Colonic mucosa (tissue), 4 donors: ENCODE data around the gene IQCE. TPM values are rescaled to one million over a fixed set of nuclear protein-coding genes. Genes with fewer than 3 reads are reported as not detected.
A peak's percentile ranks its signal among the peaks of the same experiment; 100 is the strongest.

Experiments
- DNase-seq: peaks from one replicate; pipeline ENCODE4 v3.0.0-alpha.2; 2020
- H3K27ac ChIP-seq: fragments of 200-600 bp; one replicate; pipeline ENCODE4 v1.8.0; 2021
- H3K27me3 ChIP-seq: fragments of 200-600 bp; one replicate; pipeline ENCODE4 v1.8.0; 2021
- H3K36me3 ChIP-seq: fragments of 200-600 bp; one replicate; pipeline ENCODE4 v1.8.0; 2021
- H3K4me1 ChIP-seq: fragments of 200-600 bp; one replicate; pipeline ENCODE4 v1.8.0; 2021; ENCODE audit warnings: mild to moderate bottlenecking
- H3K4me3 ChIP-seq: fragments of 200-600 bp; one replicate; pipeline ENCODE4 v1.8.0; 2021
- H3K9ac ChIP-seq, 2 donors: one replicate each; pipeline ENCODE4 v1.7.0; 2013; ENCODE audit warnings: control low read depth in 2 of 2, low read depth in 2 of 2, low read length in 2 of 2
- H3K9me3 ChIP-seq: fragments of 200-600 bp; one replicate; pipeline ENCODE4 v1.8.0; 2021
- intact Hi-C: fragments of 100-400 bp; cut with DNase I; formaldehyde crosslinking; loops from one replicate; pipeline ENCODE4 v1.14.1; 2022
- total RNA-seq, 2 donors: library from RNA; stranded (reverse); fragmentation: NEBNext Ultra II Directional in 1 of 2; extraction: Animal tissue kit (Norgen Biotek cat#: 25700) in 1 of 2; gene quantifications; one replicate each; pipeline ENCODE4 v1.2.1, GENCODE V29; 2021
- TF ChIP-seq, protein P1 (sequence below): fragments of 200-600 bp; IDR thresholded peaks from one replicate; pipeline ENCODE4 v1.8.0; 2022; ENCODE audit warnings: antibody characterized with exemption, mild to moderate bottlenecking
- donor health status: healthy.
- donor health status: DM: no; HTN: no; CAD: no.
- donor health status: DM: no; HTN: no; CAD: no.

Gene IQCE
- total RNA-seq, 2 donors from 2014 or later, result 23.2 to 36.3 TPM

GRCh38 chr7:2545746-2546425 lies 12.9 kb upstream of the IQCE start:
- intact Hi-C loops, result no loop called here
- Histone ChIP-seq H3K27ac (no peak overlapping the region), H3K9ac (no peak overlapping the region), H3K4me3 (no peak overlapping the region), H3K36me3 (no peaks in the 10 kb centered on the region), H3K9me3 (no peaks in the 10 kb centered on the region), H3K27me3 (no peaks in the 10 kb centered on the region), H3K4me1 (no peaks in the 10 kb centered on the region)
- TF ChIP-seq, protein P1, sequence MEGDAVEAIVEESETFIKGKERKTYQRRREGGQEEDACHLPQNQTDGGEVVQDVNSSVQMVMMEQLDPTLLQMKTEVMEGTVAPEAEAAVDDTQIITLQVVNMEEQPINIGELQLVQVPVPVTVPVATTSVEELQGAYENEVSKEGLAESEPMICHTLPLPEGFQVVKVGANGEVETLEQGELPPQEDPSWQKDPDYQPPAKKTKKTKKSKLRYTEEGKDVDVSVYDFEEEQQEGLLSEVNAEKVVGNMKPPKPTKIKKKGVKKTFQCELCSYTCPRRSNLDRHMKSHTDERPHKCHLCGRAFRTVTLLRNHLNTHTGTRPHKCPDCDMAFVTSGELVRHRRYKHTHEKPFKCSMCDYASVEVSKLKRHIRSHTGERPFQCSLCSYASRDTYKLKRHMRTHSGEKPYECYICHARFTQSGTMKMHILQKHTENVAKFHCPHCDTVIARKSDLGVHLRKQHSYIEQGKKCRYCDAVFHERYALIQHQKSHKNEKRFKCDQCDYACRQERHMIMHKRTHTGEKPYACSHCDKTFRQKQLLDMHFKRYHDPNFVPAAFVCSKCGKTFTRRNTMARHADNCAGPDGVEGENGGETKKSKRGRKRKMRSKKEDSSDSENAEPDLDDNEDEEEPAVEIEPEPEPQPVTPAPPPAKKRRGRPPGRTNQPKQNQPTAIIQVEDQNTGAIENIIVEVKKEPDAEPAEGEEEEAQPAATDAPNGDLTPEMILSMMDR, result no peak
- no peak for DNase-seq

DNA sequence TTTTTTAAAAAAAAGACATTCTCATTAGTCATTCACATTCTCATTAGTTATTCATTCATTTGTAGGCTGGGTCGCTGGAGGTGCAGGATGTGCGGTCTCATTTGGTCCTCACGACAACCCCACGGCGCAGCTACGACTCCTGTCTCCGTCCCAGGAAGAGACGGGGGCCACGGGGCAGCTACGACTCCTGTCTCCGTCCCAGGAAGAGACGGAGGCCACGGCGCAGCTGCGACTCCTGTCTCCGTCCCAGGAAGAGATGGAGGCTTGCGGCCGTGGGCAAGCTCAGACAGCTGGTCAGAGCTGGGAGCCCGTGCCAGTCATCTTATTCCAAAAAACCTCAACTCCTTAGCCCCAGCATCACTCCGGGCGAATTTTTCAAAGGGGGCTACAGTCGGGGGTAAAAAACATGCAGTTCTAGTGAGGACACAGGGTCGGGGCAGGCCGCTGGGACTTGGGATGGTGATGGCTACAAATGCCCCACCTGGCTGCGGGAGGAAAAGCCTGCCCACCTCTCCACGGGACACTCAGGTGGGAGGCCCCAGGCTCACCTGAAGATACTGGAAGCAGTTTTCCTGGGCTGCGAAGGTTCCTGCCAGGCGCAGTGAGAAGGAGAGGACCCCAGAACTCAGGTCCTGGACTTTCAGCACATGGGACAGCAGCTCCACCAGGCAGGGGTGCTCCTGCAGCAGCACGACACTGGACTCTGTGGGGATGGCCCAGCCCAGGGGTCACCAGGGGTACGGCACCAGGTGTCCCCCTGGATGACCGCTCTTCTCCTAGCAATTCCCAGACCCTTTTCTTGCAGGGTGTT lies 11.8 kb upstream of the IQCE start:
- Histone ChIP-seq H3K9me3 (no peaks in the 10 kb centered on the region), H3K4me1 (no peaks in the 10 kb centered on the region), H3K27ac (no peak overlapping the region), H3K9ac (no peak overlapping the region), H3K27me3 (no peaks in the 10 kb centered on the region), H3K36me3 (no peaks in the 10 kb centered on the region), H3K4me3 (no peak overlapping the region)
- TF ChIP-seq, protein P1, result no peak
- no peak for DNase-seq
- intact Hi-C loops, result no loop called here

GRCh38 chr7:2551418-2551817 lies 7.4 kb upstream of the IQCE start:
- Histone ChIP-seq H3K4me1 (peaks cover 12% of the 10 kb centered on the region), H3K27ac (no peak overlapping the region), H3K4me3 (no peak overlapping the region), H3K36me3 (no peaks in the 10 kb centered on the region), H3K27me3 (no peaks in the 10 kb centered on the region), H3K9ac (no peak overlapping the region), H3K9me3 (no peaks in the 10 kb centered on the region)
- TF ChIP-seq, protein P1, result no peak
- intact Hi-C loops, result no loop called here
- no peak for DNase-seq

GRCh38 chr7:2553108-2553507 lies 5.7 kb upstream of the IQCE start:
- DNase-seq, result no peak
- Histone ChIP-seq H3K36me3 (no peaks in the 10 kb centered on the region), H3K9me3 (no peaks in the 10 kb centered on the region), H3K4me1 (peaks cover 12% of the 10 kb centered on the region), H3K27ac (no peak overlapping the region), H3K27me3 (no peaks in the 10 kb centered on the region), H3K9ac (no peak overlapping the region), H3K4me3 (no peak overlapping the region)
- intact Hi-C loops, result no loop called here
- TF ChIP-seq, protein P1, result no peak

DNA sequence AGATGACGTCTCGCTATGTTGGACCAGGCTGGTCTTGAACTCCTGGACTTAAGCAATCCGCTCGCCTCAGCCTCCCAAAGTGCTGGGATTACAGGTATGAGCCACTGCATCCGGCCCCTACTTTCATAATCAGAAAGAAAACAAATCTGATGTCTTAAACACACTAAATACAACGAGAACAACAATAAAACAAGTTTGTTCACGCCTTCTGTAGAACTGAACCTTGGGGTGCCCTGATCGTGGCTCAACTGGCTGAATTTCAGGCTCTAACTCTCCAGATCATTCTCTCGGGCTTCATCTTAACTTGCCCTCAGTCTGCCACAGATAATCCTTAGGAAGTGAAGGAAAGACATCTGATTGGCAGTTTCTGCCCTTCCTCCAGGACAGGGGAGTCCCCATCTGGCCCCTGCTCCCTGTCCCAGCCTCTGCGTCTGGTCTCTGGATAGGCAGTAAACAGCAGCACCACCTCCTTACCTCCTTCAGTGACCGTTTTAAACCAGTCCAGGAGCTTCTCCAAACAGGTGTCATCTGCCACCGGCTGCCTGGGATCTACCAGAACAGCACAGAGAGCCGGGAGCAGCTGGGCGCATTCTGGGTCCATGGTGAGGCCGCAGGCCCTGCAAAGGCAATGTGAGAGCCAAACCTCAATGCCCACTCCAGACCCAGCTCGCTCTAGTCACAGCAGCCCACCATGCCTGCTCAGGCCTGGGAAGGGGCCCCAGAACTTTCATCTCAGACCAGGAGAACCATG lies 4.8 kb upstream of the IQCE start:
- intact Hi-C loops, result no loop called here
- DNase-seq, result no peak
- Histone ChIP-seq H3K9ac (peak overlapping the region; percentile 70 to 98), H3K27ac (no peak overlapping the region), H3K4me1 (peaks cover 12% of the 10 kb centered on the region), H3K27me3 (no peaks in the 10 kb centered on the region), H3K4me3 (peak overlapping the region; percentile 95), H3K9me3 (no peaks in the 10 kb centered on the region), H3K36me3 (no peaks in the 10 kb centered on the region)
- TF ChIP-seq, protein P1, result no peak
